ENCODE data around the gene STAB2.
"Not testable (repeated sequence)": the region's sequence is repeated elsewhere in the genome, so short reads cannot be mapped to it uniquely, and the experiment has no call there.

STAB2 gene

DNA sequence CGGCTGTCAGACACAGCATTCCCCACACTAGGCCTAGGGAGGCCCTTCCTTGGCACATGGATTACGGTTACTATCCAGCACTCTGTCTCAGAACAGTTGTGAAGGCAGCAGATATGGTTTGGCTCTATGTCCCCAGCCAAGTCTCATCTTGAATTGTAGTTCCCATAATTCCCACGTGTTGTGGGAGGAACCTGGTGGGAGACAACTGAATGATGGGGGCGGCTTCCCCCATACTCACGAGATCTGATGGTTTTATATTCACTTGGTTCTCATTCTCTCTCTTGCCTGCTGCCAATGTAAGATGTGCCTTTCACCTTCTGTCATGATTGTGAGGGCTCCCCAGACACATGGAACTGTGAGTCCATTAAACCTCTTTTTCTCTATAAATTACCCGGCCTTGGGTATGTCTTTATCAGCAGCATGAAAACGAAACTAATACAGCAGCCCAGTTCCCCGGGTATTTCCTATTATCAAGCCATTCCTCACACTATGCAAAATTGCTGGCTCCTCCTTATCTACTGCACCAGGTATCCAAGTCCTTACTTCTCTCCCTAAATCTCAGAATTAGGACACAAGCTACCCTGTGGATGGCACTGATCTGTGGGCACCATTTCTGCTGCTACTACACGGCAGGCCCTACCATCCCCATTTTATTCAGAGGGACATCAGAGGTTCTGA lies 220.6 kb downstream of the STAB2 start:
- Mint-ChIP-seq H3K4me1 (peaks cover 18% of the 10 kb centered on the region), H3K36me3 (ENCODE audit: low read depth) (peaks cover 40% of the 10 kb centered on the region), H3K4me3 (no peak overlapping the region), H3K27me3 (ENCODE audit: low read depth, poor library complexity) (peaks cover 6% of the 10 kb centered on the region), H3K9me3 (no peaks in the 10 kb centered on the region), H3K27ac (no peak overlapping the region)
- TF ChIP-seq, protein P1, sequence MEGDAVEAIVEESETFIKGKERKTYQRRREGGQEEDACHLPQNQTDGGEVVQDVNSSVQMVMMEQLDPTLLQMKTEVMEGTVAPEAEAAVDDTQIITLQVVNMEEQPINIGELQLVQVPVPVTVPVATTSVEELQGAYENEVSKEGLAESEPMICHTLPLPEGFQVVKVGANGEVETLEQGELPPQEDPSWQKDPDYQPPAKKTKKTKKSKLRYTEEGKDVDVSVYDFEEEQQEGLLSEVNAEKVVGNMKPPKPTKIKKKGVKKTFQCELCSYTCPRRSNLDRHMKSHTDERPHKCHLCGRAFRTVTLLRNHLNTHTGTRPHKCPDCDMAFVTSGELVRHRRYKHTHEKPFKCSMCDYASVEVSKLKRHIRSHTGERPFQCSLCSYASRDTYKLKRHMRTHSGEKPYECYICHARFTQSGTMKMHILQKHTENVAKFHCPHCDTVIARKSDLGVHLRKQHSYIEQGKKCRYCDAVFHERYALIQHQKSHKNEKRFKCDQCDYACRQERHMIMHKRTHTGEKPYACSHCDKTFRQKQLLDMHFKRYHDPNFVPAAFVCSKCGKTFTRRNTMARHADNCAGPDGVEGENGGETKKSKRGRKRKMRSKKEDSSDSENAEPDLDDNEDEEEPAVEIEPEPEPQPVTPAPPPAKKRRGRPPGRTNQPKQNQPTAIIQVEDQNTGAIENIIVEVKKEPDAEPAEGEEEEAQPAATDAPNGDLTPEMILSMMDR (IDR thresholded peaks at IDR 0.05), result no peak
- no peak for DNase-seq

DNA sequence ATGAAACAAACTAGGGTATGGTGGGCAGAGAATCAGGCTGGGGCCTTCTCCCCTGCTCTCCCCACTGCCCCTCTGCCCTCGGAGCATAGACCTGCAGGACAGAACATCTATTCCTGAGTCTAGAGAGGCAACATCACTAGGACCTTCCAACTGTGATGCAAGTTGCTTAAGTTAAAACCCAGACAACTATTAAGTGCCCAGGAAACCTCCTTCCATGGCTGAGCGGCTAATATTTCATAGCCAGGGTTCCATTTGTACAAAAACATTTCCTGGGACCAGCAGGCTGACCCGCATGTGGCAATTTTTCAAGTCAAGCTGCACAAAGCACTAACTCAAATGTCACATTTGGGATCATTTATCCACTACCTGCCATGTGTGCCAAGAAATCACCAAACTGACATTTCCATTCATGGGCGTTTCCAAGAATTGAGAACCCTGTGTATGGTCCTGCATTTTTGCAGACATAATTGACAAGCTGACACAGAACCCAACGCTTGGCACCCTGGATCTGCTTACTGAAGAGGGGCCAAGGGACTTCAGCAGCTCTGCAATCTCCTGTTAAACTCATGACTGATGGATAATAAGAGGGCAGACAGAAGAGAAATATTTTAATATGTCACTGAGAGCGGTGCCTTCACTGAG lies 221.3 kb downstream of the STAB2 start:
- DNase-seq, result no peak
- Mint-ChIP-seq H3K9me3 (no peaks in the 10 kb centered on the region), H3K4me1 (peaks cover 18% of the 10 kb centered on the region), H3K27me3 (ENCODE audit: low read depth, poor library complexity) (peaks cover 6% of the 10 kb centered on the region), H3K4me3 (no peak overlapping the region), H3K36me3 (ENCODE audit: low read depth) (peaks cover 38% of the 10 kb centered on the region), H3K27ac (no peak overlapping the region)
- TF ChIP-seq, protein P1 (IDR thresholded peaks at IDR 0.05), result no peak

DNA sequence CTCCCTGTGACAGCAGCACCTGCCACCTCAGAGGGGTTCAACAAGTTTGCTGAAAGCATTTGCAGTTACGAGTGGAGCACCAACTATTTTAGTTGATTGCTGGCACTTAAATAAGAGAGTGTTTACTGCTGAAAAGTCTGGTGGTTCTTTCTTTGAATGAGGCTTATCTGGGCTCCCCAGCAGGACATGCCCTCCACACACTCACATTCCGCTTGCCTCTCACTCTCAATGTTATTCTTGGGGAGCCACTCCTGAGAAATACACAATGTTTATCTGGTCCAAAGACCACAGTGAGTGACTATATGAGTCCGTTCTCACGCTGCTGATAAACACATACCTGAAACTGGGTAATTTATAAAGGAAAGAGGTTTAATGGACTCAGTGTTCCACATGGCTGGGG lies 222.1 kb downstream of the STAB2 start:
- Mint-ChIP-seq H3K27me3 (ENCODE audit: low read depth, poor library complexity) (peaks cover 6% of the 10 kb centered on the region), H3K36me3 (ENCODE audit: low read depth) (peaks cover 44% of the 10 kb centered on the region), H3K4me1 (peaks cover 21% of the 10 kb centered on the region), H3K4me3 (no peak overlapping the region), H3K27ac (no peak overlapping the region), H3K9me3 (no peaks in the 10 kb centered on the region)
- no peak for DNase-seq
- TF ChIP-seq, protein P1 (IDR thresholded peaks at IDR 0.05), result no peak

DNA sequence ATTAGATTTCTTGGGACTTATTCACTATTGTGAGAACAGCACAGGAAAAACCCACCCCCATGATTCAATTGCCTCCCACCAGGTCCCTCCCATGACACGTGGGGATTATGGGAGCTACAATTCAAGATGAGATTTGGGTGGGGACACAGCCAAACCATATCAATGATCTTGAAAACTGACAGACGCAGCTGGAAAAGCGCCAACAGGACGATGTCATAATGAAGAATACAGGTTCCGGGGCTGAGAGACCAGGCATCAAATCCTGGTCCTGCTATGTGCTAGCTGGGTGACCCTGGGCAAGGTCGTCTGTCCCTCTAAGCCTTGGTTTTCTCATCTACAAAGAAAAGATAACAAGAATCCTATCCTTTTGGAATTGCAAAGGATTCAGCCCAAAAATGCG lies 222.6 kb downstream of the STAB2 start:
- not testable (repeated sequence) for H3K27ac Mint-ChIP-seq; H3K9me3 Mint-ChIP-seq; H3K4me3 Mint-ChIP-seq; DNase-seq; H3K27me3 Mint-ChIP-seq (ENCODE audit: low read depth, poor library complexity)
- Mint-ChIP-seq H3K4me1 (peaks cover 26% of the 10 kb centered on the region), H3K36me3 (ENCODE audit: low read depth) (peaks cover 46% of the 10 kb centered on the region)

DNA sequence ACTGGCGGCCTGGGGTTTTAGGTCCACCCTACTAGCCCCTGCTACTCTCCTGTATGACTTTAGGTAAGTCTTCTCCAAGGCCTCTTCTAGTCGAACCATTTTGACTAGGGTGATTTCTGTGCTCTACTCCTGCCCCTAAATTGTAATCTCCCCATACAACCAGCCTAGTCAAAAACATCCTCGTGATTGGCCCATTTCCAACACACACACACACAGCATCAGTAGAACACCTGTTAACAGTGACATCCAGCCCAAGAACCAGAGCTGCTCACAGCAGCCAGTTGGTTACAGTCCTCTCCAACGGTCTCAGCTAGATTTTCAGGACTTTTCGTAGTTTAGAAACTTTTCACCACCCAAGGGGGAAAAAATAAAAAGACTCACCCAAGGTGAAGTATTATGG lies 223.0 kb downstream of the STAB2 start:
- Mint-ChIP-seq H3K27ac (no peak overlapping the region), H3K9me3 (no peaks in the 10 kb centered on the region), H3K27me3 (ENCODE audit: low read depth, poor library complexity) (peaks cover 6% of the 10 kb centered on the region), H3K4me1 (peaks cover 24% of the 10 kb centered on the region), H3K4me3 (no peak overlapping the region), H3K36me3 (ENCODE audit: low read depth) (peaks cover 50% of the 10 kb centered on the region)
- TF ChIP-seq, protein P1 (IDR thresholded peaks at IDR 0.05), result no peak
- DNase-seq, result no peak

DNA sequence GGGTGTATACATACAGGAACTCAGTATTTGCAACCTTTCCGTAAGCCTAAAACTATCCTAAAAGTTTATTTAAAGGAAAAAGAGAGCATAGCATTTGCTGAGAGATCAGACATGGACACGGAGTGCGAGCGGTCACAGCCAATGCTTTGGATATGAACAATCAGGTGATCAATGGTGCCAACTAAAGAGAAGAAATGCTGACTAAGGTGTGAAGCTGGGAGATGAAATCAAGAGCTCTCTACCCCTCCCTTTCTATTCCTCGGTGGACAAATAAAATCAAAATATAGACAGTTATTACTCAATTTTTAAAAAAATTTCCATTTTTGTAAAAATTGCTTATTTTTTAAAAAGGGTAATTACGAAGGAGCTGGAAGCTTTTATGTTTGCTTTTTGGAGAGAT lies 224.7 kb downstream of the STAB2 start:
- Mint-ChIP-seq H3K27me3 (ENCODE audit: low read depth, poor library complexity) (peaks cover 6% of the 10 kb centered on the region), H3K4me1 (peaks cover 16% of the 10 kb centered on the region), H3K4me3 (no peak overlapping the region), H3K36me3 (ENCODE audit: low read depth) (peaks cover 43% of the 10 kb centered on the region), H3K27ac (no peak overlapping the region), H3K9me3 (no peaks in the 10 kb centered on the region)
- DNase-seq, result no peak
- TF ChIP-seq, protein P1 (IDR thresholded peaks at IDR 0.05), result no peak
